HG03457 (cell line): Measurements from ENCODE around the gene LRRC32.

Experiments
- ATAC-seq: cut with Tn5 transposase; IDR thresholded peaks from one replicate; pipeline ENCODE4 v1.9.1; 2021; ENCODE audit warnings: moderate number of reproducible peaks; ENCODE audit not compliant: unreplicated experiment

LRRC32 gene

GRCh38 chr11:76670485-76671236, at the start of gene LRRC32:
LRRC32 (minus strand) TSS chr11:76670747; CDS start chr11:76665954, 4,793 bp downstream.
- no peak for ATAC-seq

GRCh38 chr11:76719686-76720085, 49.1 kb upstream of the LRRC32 start:
- ATAC-seq = no peak

GRCh38 chr11:76719281-76719680, 48.7 kb upstream of the LRRC32 start:
- ATAC-seq = no peak

- ATAC-seq = no peak
Observed at GRCh38 chr11:76717816-76718215, 47.3 kb upstream of the LRRC32 start.

- no peak for ATAC-seq
Observed at GRCh38 chr11:76717369-76717768, 46.8 kb upstream of the LRRC32 start.

- ATAC-seq = no peak
Observed at GRCh38 chr11:76716268-76716667, 45.7 kb upstream of the LRRC32 start.

GRCh38 chr11:76714493-76714892, 43.9 kb upstream of the LRRC32 start:
- no peak for ATAC-seq

- ATAC-seq = no peak
Observed at GRCh38 chr11:76713499-76713898, 43.0 kb upstream of the LRRC32 start.

- ATAC-seq = no peak
Observed at GRCh38 chr11:76712125-76712524, 41.6 kb upstream of the LRRC32 start.

- ATAC-seq = no peak
Observed at GRCh38 chr11:76709756-76710155, 39.2 kb upstream of the LRRC32 start.

- no peak for ATAC-seq
Observed at GRCh38 chr11:76708972-76709660, 38.6 kb upstream of the LRRC32 start.

GRCh38 chr11:76707293-76707825, 36.8 kb upstream of the LRRC32 start:
- ATAC-seq = no peak

- ATAC-seq = no peak
Observed at GRCh38 chr11:76706667-76707066, 36.1 kb upstream of the LRRC32 start.

GRCh38 chr11:76705826-76706225, 35.3 kb upstream of the LRRC32 start:
- no peak for ATAC-seq

GRCh38 chr11:76704171-76704948, 33.8 kb upstream of the LRRC32 start:
- ATAC-seq = no peak

- no peak for ATAC-seq
Observed at GRCh38 chr11:76703707-76704106, 33.2 kb upstream of the LRRC32 start.

- ATAC-seq = no peak
Observed at GRCh38 chr11:76702336-76703128, 32.0 kb upstream of the LRRC32 start.

GRCh38 chr11:76701294-76702040, 30.9 kb upstream of the LRRC32 start:
- ATAC-seq = no peak

GRCh38 chr11:76700177-76701100, 29.9 kb upstream of the LRRC32 start:
- ATAC-seq = no peak
